Right lobe of liver (tissue), 4 donors: ENCODE results near the gene LRRIQ1.

Source experiments
- POLR2A ChIP-seq: fragments of 450-650 bp; IDR thresholded peaks from one replicate; pipeline ENCODE4 v1.6.1; 2017; ENCODE audit warnings: antibody characterized with exemption, mild to moderate bottlenecking
- TF ChIP-seq, protein P1 (sequence below), 4 donors: fragments of 200-600 bp in 3 of 4; fragments of 450-650 bp in 1 of 4; IDR thresholded peaks; one replicate each; pipeline versions ENCODE4 v1.5.1 to v1.8.0; 2016 to 2022; ENCODE audit warnings: antibody characterized with exemption in 4 of 4, mild to moderate bottlenecking in 2 of 4
- donor health status: DM: no; HTN: no; CAD: no.
- donor health status: DM: no; HTN: no; CAD: no.
- donor health status: DM: no; HTN: yes; CAD: no.

DNA sequence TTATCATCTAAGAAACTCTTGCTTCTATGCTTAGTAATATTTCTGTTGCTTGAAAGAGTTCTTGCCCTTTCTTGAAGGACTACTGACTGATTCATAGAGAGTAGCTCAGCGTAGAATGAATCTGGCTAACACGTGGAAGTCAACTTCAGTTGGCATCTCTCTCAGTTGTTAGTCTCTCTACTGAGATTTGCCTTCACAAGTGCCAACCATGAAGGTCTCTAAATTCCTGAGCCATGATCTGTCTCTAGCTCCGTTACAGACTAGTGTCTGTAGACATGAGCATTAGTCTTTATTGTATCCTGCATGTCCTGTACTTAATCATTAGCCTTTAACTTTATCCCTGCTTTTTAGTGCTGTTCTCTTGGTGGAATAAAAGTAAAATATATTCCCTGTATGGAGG, 224.7 kb downstream of the LRRIQ1 start:
- no peak for TF ChIP-seq POLR2A
- TF ChIP-seq, protein P1, sequence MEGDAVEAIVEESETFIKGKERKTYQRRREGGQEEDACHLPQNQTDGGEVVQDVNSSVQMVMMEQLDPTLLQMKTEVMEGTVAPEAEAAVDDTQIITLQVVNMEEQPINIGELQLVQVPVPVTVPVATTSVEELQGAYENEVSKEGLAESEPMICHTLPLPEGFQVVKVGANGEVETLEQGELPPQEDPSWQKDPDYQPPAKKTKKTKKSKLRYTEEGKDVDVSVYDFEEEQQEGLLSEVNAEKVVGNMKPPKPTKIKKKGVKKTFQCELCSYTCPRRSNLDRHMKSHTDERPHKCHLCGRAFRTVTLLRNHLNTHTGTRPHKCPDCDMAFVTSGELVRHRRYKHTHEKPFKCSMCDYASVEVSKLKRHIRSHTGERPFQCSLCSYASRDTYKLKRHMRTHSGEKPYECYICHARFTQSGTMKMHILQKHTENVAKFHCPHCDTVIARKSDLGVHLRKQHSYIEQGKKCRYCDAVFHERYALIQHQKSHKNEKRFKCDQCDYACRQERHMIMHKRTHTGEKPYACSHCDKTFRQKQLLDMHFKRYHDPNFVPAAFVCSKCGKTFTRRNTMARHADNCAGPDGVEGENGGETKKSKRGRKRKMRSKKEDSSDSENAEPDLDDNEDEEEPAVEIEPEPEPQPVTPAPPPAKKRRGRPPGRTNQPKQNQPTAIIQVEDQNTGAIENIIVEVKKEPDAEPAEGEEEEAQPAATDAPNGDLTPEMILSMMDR (IDR thresholded peaks at IDR 0.05), result no peak
